ENCODE measurements around the gene DXO.

DNA sequence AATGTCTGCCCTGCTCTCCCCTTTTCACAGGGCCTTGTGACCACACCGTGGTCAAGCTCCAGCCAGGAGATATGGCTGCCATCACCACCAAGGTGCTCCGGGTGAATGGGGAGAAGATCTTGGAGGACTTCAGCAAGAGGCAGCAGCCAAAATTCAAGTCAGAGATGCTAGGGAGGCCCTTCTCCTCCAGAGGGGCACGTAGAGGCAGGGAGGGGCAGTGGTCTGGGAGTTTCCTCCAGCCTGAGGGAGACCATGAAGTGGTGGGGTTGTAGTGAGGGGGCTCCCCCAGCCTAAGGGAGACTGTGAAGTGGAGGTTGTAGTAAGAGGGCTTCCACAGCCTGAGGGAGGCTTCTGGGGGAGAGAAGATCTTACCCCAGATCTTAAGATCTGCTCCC lies 4.0 kb downstream of the DXO start:
- TF ChIP-seq FOS (IDR thresholded peaks at IDR 0.05; ENCODE audit: low read depth, low read length) (no peak), CTCF (conservative IDR thresholded peaks at IDR 0.05; ENCODE audit: low read depth, low read length) (no peak), MAFK (IDR thresholded peaks at IDR 0.05; ENCODE audit: low read depth, low read length) (no peak), RCOR1 (IDR thresholded peaks at IDR 0.05; ENCODE audit: insufficient replicate concordance, low read length) (no peak), USF2 (IDR thresholded peaks at IDR 0.05; ENCODE audit: low read depth, low read length) (no peak), POLR2A (IDR thresholded peaks at IDR 0.05; ENCODE audit: low read depth, low read length) (no peak), RAD21 (IDR thresholded peaks at IDR 0.05; ENCODE audit: low read length) (no peak), MAZ (IDR thresholded peaks at IDR 0.05; ENCODE audit: borderline replicate concordance, low read depth, low read length) (no peak), RFX5 (IDR thresholded peaks at IDR 0.05; ENCODE audit: low read depth, low read length) (no peak), MXI1 (IDR thresholded peaks at IDR 0.05; ENCODE audit: borderline replicate concordance, low read depth, low read length) (no peak), SMC3 (IDR thresholded peaks at IDR 0.05; ENCODE audit: low read depth, low read length) (no peak)
